GM21576 (cell line): ENCODE measurements around the gene AGBL4.

Experiments used
- ATAC-seq: cut with Tn5 transposase; IDR thresholded peaks from one replicate; pipeline ENCODE4 v1.9.1; 2021; ENCODE audit warnings: mild to moderate bottlenecking, moderate library complexity; ENCODE audit not compliant: unreplicated experiment

AGBL4 gene

DNA sequence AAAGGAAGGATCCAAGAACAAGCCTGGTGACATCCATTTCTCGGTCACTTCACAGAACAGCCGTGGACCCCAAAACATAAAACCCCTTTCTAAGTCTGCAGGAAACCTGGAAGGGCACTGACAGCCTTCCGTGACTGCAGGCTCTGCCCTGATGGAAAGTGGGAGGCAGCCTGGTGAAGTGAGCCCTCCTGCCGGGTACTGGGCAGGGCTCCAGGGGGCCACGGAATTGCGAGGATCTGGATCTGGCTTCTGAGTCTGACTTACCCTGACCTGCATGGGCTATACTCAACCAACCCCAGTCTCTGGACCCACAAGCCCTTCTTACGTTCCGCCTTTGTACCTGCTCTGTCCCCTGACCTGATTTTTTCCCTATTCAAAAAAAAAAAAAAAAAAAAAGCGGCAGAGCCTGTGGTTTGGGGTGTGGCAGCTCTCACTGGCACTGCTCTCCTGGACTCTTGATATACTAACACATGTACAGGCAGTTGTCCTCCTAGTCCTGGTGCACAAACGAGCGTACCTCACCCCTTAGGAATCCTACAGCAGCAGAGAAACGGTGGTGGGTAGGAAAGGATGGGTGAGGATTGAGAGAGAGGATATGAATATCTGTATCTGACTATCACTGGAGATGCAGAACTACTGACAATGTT lies 1330.0 kb downstream of the AGBL4 start:
- ATAC-seq: no peak

DNA sequence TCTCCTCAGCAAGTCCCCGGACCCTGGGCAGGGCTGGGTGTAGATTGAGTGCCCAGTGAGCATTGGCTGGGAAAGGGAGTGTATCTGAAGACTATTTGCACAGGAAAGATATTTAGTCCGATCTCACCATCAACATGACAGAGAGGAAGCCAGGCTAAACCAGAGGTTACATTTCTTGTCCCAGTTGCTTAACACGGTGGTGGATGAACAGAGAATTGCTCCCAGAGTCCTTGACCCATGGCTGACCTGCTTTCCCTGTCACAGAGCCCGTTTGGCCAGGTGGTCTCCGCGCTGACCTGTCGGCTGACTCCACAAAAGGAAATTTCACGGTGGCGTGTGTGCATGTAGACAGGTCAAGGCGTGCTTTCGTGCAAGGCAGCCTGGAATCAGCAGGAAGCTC lies 1330.6 kb downstream of the AGBL4 start:
- ATAC-seq: no peak

DNA sequence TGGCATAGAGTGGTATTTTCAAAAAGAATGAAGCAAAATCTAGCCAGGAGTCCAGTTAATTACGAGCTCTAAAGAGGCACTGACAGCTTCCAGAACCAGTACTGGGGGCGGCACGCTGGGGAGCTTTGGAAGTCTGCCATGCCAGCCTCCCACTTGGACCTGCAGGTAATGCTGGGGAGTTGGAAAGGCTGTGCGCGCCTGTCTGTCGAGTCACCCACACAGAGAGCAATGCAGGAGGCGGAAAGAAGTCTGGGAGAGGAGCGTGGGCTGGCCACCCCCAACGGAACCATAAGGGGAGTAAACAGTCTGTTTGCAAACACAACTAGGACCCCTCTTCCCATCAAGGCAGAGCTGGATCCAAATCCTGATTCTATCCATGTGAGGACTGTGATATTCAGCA lies 1331.5 kb downstream of the AGBL4 start:
- no peak for ATAC-seq

DNA sequence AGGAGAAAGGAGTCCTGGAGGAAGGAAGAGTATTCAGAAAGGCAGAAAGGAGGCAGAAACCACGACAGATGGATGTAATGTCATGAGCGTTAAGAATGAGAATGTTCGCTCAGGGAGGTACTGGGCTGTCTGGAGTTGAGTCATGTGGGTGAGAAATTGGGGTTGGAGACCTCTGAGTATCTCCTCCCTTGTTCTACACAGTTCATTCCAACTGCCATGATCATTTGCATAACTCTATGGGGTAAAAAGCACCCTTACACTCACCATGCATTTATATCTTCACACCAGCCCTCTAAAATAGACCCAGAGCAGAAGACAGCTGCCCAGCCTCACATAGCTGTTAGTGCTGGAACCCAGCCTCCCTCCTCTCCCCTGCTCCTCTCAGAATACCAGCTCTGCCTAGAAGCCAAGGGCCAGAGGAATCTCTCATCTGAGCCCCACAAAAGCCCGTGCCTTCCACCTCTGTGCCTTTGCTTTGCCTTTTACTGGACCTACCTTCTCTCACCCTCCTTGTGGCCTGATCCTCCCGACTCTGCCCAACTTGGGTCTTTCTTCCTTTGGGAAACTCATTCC lies 1332.2 kb downstream of the AGBL4 start:
- ATAC-seq: no peak

DNA sequence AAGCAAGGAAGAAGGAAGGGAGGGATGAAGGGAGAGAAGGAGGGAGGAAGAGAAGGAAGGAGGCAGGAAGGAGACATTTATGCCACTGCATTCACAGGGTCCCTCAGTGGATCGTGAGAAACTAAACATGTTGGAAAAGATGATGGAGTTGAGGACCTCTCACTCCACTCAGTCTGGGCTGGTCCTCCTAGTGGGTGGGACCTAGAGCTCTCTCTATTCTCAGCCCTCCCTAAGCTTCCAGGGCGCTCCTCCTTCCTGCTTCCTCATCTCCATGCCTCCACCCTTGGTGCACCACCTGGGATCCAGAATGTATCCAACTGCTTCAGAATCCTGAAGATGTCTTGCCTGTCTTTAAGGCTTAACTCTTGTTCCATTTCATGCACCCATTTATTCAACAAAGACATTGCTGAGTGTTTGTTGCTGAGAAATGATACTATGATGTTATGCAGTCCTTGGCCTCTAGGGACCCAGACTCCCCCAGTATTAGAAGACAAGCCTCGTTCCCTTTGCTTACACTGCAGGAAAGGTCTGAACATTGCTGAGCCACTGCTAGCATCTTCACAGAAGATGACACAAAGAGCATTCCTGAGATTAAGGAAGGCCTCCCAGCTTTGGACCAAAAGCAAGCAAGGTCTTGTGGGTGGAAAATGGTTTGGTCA lies 1335.5 kb downstream of the AGBL4 start:
- peak; percentile 54 for ATAC-seq

DNA sequence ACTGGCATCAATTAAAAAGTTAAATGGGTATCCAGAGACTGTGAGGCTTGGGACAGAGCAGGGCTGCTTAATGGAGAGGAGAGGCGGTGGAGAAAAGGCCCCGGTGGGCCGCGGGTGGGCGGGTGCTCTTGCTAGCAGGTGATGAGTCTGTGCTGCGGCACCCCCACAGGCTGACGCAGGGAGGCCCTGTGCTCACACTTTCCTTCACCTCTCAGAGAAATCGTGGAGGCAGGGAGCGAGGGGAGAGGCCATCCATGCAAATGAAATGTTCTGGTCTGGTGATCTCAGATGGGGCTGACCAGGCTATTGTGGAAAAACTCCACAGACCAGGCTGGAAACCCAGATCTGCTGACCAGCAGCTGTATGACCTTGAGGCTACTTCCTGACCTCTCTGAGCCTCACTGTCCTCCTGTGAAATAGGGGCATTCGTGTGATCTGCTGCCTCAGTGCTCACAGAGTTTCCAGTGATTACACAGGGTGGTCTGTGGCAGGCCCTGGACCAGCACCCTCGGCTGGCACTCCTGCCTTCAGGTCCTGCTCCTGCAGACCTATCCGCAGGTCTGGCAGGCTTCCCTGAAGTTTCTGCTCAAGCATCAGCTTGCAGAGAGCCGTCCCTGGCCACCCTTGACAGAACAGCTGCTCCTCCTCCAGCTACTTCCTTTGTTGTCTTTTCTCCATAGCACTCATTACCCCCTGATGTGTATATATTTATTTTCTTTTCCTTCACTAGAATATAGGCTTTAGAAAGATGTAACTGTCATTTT lies 1336.3 kb downstream of the AGBL4 start:
- no peak for ATAC-seq

DNA sequence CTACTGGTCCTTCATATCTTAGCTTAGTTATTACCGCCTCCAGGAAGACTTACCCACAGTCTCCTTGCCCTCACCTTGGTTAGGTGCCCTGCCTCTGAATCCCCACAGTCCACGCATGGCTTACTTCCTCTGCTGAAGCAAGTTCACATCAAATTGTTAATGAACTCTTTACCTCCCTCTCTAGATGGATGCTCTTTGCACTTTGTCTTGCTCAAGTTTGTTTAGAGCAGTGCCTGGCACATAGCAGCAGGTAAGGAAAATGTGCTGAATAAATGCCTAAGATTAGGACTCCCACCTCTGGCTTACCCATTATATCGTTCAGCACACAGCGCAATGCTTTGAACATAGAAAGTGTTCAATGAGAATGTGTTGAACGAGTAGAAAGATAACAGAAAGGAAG lies 1337.6 kb downstream of the AGBL4 start:
- no peak for ATAC-seq

DNA sequence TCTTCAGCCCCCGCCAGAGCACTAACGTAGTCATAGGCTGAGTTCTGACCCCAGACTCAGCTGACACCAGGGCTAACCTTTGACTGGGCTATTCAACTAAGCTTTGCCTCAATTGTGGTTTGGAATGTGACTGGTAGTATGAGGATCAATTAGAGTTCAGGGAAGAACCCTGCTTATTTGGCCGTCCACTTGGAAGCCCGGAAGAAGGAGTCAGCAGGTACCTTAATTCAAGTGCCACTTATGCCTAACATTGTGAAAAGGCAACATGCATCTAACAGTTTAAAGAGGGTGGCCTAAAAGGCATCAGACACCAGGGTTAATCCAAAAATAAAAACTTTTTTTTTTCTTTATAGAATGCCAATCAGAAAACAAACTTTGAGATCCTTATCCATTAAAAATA lies 1339.4 kb downstream of the AGBL4 start:
- no peak for ATAC-seq

DNA sequence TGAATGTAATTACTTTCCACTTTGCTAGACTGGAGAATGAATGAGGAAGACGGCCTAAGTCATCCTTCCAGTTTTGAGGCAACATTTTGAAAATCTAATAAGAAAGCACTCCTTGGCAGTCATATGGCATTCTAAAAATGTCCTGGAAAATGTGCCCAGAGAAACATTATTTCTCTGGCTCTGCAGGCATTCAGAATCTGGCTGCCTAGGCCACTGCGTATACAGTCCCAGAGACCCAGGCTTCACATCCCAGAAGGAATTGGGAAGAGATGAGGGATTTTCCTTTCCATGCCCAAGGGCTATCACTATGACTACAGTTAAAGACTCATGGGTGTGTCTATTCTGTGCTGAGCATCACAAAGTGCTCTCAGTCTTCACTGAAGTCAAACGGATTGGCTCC lies 1339.9 kb downstream of the AGBL4 start:
- no peak for ATAC-seq

DNA sequence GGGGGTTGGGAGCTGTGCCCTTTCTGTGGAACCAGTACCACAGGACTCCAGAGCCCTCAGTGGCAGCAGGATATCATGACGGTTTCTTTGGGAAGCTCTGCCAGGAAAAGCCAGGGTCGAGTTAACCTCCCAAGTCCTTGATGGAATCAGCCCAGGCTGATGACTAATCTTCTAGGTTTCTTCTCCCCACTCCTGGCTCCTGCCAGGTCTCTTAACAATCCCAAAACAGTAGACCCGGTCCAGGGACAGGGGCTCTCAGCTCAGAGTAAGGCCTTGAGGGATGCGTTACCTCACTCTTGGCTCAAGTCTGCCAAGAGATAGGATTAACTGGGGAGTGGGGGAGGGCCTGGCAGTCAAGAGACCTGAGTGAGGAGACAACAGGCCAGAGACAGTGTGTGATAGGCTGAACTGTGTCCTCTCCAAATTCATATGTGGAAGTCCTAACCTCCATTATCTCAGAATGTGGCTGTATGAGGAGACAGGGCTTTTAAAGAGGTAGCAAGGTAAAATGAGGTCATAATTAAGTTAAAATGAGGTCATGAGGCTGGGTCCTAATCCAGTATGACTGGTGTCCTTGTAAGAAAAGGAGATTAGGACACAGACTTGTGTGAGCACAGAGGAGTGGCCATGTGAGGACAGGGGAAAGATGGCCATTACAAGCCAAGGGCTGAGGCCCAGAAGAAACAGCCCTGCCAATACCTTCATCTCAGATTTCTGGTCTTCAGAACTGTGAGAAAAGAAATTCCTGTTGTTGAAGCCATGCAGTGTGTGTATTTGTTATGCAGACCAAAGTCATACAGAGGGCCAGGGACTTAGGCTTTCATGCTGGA lies 1342.1 kb downstream of the AGBL4 start:
- ATAC-seq: no peak

DNA sequence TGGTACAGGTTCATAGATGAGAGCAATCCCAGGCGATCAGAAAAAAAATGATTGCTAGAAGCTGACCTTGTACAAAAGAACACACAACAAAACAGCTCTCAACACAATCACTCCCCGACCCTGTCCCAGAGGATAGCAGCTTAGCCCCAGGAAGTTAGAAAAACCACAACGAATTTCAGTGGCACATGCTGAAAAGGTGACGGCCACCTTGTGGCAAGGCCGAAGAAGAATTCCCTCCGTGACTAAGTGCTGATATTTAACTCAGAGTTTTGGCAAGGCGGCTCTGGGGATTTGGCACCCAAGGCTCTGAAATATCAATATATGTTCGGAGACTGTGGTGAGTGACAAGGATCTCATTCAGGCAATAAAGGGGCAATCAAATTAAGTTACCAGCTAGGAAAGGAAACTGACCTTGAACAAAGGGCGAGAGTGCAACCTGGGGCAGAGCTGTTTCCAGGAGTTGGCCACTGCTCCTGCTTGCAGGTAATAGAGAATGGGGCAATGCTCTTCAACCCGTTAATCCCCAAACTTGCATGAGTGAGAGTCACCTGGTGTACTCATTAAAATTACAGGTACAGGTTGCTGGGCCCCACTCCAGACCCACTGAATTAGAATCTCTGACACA lies 1343.2 kb downstream of the AGBL4 start:
- ATAC-seq: no peak

DNA sequence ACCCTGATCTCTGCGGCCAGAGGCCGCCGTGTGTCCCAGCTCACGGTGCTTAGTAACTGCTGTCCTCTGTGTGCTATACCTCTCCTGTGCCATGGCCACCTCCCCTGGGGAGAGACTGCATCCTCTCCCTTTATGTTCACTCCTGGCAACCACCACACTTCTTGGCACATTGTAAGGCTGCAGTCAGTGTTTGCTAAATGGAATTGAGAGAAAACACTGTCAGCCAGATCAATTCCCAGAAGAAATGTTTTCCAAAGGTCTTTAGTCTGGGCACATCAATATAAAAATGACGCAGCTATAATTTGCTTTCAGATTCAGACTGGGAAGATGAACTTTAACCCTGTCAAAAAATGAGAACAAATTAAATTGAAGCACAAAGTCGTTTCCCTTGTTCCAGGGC lies 1343.9 kb downstream of the AGBL4 start:
- ATAC-seq: no peak

DNA sequence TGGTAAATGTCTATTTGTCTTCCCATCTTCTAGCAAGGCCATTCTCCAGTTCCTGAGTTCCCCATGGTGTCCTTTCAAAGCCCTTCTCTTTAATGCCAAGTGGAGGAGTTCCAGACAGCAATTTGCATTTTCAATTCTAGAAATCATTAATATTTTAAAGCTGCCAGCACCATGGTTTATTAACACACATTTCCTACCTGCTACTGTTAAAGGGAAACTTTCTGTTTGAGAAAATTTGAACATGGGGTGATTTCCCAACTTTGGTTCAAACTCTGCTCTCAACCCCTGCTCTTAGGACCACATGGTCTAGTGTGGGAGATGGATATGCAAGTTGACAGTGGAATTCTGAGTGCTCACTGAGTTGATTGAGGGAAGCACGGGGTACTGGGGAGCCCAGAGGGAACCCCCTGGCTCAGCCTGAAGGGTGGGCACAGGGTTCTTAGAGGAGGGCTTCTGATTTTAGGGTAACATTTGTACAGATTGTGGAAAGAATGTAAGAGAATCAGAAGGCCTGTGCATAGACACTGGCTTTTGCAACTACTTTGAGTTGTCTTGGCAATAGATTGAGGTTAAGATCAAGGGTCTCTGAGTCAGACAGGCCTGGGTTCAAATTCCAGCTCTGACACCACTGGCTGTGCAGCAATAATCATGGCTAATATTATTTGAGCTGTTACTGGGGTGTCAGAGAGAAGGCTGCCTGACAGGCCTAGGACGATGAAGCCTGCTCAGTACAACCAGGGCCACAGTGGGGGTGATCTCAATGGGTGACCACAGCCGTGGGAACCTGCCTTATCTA lies 1344.8 kb downstream of the AGBL4 start:
- ATAC-seq: no peak

DNA sequence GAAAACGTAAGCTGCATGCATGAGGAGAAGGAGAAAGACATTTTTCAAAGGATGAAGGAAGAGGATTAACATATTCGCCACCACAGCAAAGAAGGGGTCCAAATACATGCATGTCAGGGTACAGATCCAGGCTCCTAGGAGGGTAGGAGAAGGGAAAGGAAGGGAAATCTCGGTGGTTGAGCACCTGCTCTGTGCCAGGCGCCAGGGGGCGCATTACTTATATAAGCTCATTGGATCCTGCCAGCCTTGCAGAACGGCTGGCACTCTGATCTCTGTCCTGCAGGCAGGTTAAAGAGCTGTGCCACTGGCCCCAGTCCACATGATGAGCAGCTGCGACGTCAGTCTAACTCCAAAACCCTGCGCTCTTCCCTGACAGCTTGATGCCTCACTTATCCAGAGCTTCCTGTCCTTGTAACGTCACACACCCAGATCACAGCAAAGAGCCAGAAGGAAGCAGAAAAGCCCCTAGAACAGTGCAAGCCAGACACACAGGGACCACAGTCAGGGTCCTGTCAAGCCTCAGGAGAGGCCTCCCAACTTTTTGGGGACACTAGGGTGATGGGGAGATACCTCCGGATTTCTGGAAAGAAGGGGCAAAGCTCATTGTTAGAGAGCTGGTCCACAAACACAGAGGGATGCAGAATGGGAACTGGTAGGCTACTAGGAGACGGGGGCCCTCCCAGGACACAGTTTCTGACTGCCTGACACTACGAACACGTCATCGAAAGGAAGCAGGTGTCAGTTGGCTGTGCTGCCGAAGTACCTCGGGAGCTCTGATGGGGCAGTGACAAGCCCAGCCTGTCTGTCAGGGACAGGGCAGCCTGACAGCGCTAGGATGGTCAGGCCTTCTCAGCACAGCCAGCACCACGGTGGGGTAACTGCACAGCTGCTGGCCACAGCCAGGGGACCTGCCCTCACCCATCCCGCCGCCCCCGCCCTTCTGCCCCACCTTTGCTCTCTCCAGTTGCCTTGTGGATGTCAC lies 1346.2 kb downstream of the AGBL4 start:
- ATAC-seq: peak; percentile 73

DNA sequence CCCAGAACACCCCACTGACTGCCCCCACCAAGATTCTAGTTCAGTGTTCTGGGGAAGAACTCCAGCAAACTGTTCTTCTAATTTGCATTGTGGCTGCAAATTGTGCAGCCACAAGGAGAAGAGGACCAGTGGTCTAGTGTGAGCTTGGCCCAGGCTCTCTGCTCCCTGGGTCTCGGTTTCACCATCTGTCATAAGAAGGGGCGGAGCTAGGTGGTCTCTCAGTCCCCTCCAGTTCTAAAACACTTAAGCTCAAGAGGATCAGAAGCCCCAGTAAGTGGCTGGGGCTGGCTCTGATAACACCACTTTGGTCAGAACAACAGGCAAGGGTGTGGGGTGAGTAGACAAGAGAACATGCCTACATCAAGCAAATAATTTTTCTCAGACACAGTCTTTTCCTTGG lies 1346.9 kb downstream of the AGBL4 start:
- no peak for ATAC-seq

DNA sequence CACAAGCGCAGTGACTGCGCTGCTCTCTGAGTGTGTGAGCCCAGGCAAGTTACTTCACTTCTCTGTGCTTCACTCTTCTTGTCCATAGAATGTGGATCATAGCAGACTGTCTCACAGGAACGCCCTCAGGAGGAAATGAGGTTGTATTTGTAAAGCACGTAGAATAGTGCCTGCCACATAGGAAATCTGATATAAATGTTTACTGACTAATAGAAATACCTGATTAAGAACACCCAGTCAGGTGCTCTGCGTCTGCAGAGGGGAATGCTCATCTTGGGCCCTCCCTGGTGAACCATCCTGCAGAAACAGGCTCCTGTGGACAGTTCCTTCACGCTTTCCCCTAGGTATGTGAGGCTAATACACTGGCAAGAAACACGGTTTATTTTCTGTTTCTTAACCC lies 1347.4 kb downstream of the AGBL4 start:
- ATAC-seq: no peak

DNA sequence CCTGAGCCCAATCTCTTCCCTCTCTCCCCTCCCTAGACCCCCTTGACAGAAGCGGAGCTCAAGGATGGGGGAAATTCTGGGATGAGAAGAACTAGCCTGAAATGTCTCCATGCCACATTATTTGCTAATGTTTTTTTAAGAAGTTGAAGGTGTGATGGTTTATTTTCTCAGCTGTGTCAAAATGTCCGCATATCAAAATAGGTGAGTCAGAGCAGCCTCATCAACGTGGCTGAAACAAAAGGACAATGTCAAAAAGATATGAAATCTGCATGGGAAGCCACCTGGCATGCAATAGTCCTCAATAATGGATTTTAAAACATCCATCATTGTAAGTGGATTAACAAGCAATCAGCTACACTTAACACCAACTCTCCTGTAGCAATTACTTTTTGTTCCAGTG lies 1348.5 kb downstream of the AGBL4 start:
- ATAC-seq: no peak

DNA sequence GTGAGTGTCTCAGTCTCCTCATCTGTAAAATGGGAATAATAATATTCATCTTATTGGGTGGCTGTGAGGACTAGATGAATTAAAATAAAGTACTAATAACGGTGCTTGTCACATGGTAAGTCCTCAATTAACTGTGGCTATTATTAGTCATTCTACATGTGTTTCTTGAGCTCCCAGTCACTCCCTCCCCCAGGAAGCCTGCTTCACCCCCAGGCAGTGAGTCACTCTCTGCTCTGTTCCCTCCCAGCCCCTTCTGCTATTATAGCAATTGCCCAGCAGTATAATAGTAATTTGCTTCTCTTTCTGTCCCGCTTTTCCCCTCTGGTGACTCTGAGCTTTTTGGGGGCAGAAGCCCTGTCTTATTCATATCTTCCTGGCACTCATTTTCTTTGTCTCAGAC lies 1349.1 kb downstream of the AGBL4 start:
- no peak for ATAC-seq
